ENCODE results near the gene CALCOCO2. TPM values are rescaled to one million over a fixed set of nuclear protein-coding genes. Genes with fewer than 3 reads are reported as not detected.

CALCOCO2 gene
- total and polyA plus RNA-seq, 2 of the 13 experiments (the other 11 are each of a cell fraction or from before 2014, with no cell fraction given), result 72.9 to 111 TPM

- TF ChIP-seq ARID4A (CRISPR knock-in tag; IDR thresholded peaks at IDR 0.05; ENCODE audit: borderline replicate concordance), result no peak
- 0 out of 2 replicates have a peak, but pooled peaks have one; percentile 20 for TF ChIP-seq ZBTB14 (CRISPR knock-in tag; IDR thresholded peaks at IDR 0.05)
- TF ChIP-seq TEAD2 (CRISPR knock-in tag; IDR thresholded peaks at IDR 0.05), result no peak
- no peak for TF ChIP-seq ZBTB44 (CRISPR knock-in tag; IDR thresholded peaks at IDR 0.05)
- TF ChIP-seq EZH2 (conservative IDR thresholded peaks at IDR 0.05; ENCODE audit: low read depth, low read length), result no peak
- no peak for TF ChIP-seq PHB2 (IDR thresholded peaks at IDR 0.05; ENCODE audit: partially characterized antibody)
- no peak for TF ChIP-seq ZNF496 (CRISPR knock-in tag; IDR thresholded peaks at IDR 0.05; ENCODE audit: insufficient replicate concordance)
- TF ChIP-seq BATF2 (CRISPR knock-in tag; IDR thresholded peaks at IDR 0.05), result no peak
- TF ChIP-seq ZKSCAN5 (CRISPR knock-in tag; IDR thresholded peaks at IDR 0.05), result no peak
- no peak for TF ChIP-seq ZSCAN5A (CRISPR knock-in tag; IDR thresholded peaks at IDR 0.05; ENCODE audit: borderline replicate concordance)
- TF ChIP-seq IRF2 (CRISPR knock-in tag; IDR thresholded peaks at IDR 0.05), result peak; percentile 55
- TF ChIP-seq ZFAT (CRISPR knock-in tag; conservative IDR thresholded peaks at IDR 0.05), result no peak
- 0 out of 2 replicates have a peak, but pooled peaks have one; percentile 37 for TF ChIP-seq HDAC2 (CRISPR knock-in tag; IDR thresholded peaks at IDR 0.05)
- no peak for TF ChIP-seq SRSF4 (IDR thresholded peaks at IDR 0.05; ENCODE audit: low read depth, low read length, poor library complexity, severe bottlenecking)
- TF ChIP-seq POLR2AphosphoS2 (IDR thresholded peaks at IDR 0.05; ENCODE audit: low read depth, low read length), result no peak
- TF ChIP-seq YEATS2 (CRISPR knock-in tag; IDR thresholded peaks at IDR 0.05; ENCODE audit: borderline replicate concordance), result peak; percentile 34; the same call in 1 of the 2 replicates
Measured at GRCh38 chr17:48878920-48879898, 48.4 kb downstream of the CALCOCO2 start (continued).
